LNCaP clone FGC (cell line): ENCODE data around the gene ARHGAP30.

Source experiments
- DNase-seq: peaks from one replicate; pipeline ENCODE4 v3.0.0-alpha.2; 2011; ENCODE audit warnings: low read depth
- H3K4me3 ChIP-seq: 2 replicates; pipeline ENCODE4 v1.5.1; 2011; ENCODE audit warnings: mild to moderate bottlenecking, low read depth, low read length, control low read depth
- TF ChIP-seq, protein P1 (sequence below): IDR thresholded peaks from 2 replicates; pipeline ENCODE4 v1.5.1; 2012; ENCODE audit warnings: mild to moderate bottlenecking; ENCODE audit not compliant: control insufficient read depth, insufficient read depth; ENCODE audit errors: extremely low read depth

Gene ARHGAP30

DNA sequence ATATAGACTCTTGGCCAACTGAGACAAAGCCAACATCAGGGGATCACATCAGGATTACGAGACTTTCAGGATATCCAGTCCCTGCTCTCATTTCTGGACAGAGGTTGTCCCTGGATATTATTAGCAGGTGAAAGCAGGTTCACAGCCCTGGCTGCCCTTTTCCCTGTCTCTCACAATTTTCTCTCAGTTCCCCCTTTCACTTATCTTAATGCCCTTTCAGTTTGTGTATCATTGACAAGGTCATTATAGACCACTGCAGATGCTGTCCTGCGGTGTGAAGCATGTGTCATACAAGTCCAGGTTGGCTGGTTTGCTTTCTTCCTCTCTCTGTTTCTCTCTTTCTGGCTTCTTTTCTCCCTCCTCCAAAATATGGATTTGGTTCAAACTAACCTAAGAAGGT, 26.3 kb upstream of the ARHGAP30 start:
- no peak for DNase-seq
- H3K4me3 ChIP-seq: no peak overlapping the region
- TF ChIP-seq, protein P1, sequence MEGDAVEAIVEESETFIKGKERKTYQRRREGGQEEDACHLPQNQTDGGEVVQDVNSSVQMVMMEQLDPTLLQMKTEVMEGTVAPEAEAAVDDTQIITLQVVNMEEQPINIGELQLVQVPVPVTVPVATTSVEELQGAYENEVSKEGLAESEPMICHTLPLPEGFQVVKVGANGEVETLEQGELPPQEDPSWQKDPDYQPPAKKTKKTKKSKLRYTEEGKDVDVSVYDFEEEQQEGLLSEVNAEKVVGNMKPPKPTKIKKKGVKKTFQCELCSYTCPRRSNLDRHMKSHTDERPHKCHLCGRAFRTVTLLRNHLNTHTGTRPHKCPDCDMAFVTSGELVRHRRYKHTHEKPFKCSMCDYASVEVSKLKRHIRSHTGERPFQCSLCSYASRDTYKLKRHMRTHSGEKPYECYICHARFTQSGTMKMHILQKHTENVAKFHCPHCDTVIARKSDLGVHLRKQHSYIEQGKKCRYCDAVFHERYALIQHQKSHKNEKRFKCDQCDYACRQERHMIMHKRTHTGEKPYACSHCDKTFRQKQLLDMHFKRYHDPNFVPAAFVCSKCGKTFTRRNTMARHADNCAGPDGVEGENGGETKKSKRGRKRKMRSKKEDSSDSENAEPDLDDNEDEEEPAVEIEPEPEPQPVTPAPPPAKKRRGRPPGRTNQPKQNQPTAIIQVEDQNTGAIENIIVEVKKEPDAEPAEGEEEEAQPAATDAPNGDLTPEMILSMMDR: no peak

DNA sequence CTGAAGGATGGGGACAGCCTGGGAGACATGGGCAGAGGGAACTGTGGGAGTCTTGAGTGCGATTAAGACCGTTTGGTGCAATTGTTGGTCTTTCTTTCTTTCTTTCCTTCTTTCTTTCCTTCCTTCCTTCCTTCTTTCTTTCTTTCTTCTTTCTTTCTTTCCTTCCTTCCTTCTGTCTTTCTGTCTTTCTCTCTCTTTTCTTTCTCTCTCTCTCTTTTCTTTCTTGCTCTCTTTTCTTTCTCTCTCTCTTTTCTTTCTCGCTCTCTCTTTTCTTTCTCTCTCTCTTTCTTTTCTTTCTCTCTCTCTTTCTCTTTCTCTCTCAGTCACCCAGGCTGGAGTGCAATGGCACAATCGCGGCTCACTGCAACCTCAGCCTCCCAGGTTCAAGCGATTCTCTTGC, 25.5 kb upstream of the ARHGAP30 start:
- DNase-seq: no peak
- no peak overlapping the region for H3K4me3 ChIP-seq
- TF ChIP-seq, protein P1: no peak

DNA sequence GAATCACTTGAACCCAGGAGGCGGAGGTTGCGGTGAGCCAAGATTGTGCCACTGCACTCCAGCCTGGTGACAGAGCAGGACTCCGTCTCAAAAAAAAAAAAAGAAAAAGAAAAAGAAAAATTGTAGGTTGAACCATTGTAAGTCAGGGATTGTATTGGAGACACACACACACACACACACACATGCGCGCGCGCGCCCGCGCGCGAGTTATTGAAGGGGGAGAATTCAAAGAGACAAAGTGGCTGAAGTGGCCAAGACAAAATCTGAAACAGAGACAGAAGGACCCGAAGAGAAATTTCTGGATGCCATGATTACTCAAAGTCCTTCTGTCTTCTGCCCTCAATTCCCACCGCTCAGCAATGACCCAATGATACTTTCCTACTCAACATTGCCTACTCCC, 24.8 kb upstream of the ARHGAP30 start:
- DNase-seq: no peak
- H3K4me3 ChIP-seq: no peak overlapping the region
- TF ChIP-seq, protein P1: no peak

DNA sequence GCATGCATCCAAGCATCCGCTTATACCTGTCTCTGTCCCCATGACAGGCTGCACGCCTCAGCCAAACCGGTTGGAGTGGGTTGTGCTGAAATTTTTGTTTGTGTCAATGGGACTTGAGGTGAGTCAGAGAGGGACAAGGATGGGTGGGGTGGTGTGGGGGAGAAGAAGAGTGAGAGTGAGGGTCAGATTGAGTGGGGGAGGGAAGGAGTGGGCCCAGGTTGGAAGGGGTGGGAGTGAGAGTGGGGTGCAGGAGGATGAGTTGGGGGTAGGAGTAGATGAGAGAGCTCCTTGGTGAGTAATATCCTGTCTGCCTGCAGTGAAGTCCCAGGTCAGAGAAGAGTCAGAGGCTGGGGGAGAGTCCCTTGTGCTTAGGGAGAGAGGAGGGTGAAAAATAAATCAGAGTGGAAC, 22.9 kb upstream of the ARHGAP30 start:
- DNase-seq: no peak
- TF ChIP-seq, protein P1: no peak
- no peak overlapping the region for H3K4me3 ChIP-seq

DNA sequence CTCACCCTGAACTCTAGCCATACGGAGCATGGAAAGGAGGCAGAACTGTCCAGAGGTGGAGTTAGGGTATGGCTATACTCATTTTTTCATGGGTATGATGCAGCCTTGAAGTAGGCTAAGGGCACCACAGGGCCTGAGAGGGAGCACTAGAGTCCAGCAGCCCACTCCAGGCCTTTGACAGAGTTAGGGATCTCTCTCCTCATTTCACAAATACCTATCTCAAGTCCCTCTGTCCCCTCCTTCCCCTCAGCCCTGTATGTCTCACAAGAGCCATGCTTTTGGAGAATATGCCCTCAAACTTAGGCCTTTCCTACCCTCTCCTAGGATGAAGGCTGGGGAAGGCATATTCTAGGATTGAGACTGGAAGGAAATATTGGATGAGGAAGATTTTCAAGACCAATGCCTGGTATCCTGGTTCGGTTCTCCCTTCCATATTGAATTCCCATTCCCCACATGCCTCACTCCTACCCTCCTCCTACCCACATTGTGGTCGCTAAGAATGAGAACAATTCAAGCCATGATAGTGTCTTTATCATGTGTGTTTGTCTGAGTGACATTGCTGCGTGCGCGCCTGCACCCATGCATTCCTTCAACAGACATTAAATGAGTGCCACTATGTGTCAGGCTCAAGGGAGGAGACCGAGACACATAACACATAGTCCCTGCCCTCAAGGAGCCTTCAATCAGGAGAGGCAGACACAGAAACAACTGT, 22.3 kb upstream of the ARHGAP30 start:
- no peak overlapping the region for H3K4me3 ChIP-seq
- no peak for DNase-seq
- TF ChIP-seq, protein P1: no peak

DNA sequence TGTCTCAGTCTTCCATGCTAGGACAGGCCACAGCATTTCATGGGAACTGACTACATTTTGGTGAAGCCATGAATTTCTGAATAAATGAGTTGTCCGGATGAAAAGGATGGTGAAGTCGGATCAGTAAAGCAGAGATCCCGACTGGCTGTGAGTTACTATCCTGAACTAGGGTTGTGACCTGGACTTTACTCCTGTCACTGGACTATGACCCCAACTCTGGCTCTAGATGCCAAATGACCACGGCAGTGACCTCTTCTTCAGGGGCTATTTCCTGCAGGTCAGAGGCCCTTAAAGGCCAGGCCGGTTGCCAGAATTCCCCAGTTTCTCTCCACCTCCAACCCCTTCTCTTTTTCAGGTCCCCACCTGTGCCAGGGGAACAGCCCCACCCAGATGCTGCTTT, 21.4 kb upstream of the ARHGAP30 start:
- no peak for DNase-seq
- TF ChIP-seq, protein P1: no peak
- no peak overlapping the region for H3K4me3 ChIP-seq

DNA sequence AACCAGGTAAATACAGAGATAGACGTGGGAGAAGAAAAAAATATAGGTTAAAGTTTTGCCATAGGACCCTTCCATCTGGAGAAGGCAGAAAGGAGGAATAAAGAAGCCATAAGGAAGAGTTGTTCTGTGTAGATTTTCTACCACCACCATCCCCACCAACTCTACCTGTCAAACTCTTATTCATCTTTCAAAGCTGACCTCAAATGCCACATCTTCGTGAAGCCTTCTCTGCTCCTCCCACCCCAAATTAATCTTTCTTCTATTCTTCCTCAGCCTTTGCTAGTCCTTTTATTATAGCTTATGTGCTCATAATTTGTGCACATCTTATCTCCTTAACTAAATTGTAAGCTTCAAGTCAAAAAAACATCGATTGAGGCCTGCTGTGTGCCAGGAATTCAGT, 20.9 kb upstream of the ARHGAP30 start:
- TF ChIP-seq, protein P1: no peak
- H3K4me3 ChIP-seq: no peak overlapping the region
- DNase-seq: no peak
